Measurements from ENCODE around the gene CMTM4. TPM values are rescaled to one million over a fixed set of nuclear protein-coding genes. Genes with fewer than 3 reads are reported as not detected.

The CMTM4 gene
- total and polyA plus RNA-seq, 2 experiments from 2014 or later = 14.1 to 77.0 TPM

DNA sequence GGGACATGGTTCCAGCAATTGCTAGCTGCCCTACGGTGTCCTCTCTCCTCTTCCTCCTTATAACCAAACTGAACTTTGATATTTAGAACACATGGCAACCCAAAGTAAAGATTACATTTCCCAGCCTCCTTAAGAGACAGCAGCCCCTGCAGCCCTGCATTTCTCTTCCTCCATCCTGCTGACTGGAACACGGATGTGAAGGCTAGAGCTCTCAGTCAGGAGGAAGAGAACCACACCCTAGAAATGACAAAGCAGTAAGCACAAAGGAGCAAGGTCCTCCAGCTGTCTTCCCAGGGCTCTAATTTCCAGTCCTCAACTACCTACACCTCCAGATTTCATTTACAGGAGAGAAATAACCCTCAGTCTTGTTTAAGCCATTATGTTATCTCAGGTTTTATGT, 44.0 kb upstream of the CMTM4 start (continued):
- TF ChIP-seq, protein P1, sequence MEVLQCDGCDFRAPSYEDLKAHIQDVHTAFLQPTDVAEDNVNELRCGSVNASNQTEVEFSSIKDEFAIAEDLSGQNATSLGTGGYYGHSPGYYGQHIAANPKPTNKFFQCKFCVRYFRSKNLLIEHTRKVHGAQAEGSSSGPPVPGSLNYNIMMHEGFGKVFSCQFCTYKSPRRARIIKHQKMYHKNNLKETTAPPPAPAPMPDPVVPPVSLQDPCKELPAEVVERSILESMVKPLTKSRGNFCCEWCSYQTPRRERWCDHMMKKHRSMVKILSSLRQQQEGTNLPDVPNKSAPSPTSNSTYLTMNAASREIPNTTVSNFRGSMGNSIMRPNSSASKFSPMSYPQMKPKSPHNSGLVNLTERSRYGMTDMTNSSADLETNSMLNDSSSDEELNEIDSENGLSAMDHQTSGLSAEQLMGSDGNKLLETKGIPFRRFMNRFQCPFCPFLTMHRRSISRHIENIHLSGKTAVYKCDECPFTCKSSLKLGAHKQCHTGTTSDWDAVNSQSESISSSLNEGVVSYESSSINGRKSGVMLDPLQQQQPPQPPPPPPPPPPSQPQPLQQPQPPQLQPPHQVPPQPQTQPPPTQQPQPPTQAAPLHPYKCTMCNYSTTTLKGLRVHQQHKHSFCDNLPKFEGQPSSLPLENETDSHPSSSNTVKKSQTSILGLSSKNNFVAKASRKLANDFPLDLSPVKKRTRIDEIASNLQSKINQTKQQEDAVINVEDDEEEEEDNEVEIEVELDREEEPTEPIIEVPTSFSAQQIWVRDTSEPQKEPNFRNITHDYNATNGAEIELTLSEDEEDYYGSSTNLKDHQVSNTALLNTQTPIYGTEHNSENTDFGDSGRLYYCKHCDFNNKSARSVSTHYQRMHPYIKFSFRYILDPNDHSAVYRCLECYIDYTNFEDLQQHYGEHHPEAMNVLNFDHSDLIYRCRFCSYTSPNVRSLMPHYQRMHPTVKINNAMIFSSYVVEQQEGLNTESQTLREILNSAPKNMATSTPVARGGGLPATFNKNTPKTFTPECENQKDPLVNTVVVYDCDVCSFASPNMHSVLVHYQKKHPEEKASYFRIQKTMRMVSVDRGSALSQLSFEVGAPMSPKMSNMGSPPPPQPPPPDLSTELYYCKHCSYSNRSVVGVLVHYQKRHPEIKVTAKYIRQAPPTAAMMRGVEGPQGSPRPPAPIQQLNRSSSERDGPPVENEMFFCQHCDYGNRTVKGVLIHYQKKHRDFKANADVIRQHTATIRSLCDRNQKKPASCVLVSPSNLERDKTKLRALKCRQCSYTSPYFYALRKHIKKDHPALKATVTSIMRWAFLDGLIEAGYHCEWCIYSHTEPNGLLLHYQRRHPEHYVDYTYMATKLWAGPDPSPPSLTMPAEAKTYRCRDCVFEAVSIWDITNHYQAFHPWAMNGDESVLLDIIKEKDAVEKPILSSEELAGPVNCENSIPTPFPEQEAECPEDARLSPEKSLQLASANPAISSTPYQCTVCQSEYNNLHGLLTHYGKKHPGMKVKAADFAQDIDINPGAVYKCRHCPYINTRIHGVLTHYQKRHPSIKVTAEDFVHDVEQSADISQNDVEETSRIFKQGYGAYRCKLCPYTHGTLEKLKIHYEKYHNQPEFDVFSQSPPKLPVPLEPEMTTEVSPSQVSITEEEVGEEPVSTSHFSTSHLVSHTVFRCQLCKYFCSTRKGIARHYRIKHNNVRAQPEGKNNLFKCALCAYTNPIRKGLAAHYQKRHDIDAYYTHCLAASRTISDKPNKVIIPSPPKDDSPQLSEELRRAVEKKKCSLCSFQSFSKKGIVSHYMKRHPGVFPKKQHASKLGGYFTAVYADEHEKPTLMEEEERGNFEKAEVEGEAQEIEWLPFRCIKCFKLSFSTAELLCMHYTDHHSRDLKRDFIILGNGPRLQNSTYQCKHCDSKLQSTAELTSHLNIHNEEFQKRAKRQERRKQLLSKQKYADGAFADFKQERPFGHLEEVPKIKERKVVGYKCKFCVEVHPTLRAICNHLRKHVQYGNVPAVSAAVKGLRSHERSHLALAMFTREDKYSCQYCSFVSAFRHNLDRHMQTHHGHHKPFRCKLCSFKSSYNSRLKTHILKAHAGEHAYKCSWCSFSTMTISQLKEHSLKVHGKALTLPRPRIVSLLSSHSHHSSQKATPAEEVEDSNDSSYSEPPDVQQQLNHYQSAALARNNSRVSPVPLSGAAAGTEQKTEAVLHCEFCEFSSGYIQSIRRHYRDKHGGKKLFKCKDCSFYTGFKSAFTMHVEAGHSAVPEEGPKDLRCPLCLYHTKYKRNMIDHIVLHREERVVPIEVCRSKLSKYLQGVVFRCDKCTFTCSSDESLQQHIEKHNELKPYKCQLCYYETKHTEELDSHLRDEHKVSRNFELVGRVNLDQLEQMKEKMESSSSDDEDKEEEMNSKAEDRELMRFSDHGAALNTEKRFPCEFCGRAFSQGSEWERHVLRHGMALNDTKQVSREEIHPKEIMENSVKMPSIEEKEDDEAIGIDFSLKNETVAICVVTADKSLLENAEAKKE (CRISPR knock-in tag; IDR thresholded peaks at IDR 0.05) = no peak
- TF ChIP-seq EZH2 (IDR thresholded peaks at IDR 0.05; ENCODE audit: low read depth, unreplicated experiment) = no peak
- TF ChIP-seq JUNB (IDR thresholded peaks at IDR 0.05; ENCODE audit: unreplicated experiment) = no peak

DNA sequence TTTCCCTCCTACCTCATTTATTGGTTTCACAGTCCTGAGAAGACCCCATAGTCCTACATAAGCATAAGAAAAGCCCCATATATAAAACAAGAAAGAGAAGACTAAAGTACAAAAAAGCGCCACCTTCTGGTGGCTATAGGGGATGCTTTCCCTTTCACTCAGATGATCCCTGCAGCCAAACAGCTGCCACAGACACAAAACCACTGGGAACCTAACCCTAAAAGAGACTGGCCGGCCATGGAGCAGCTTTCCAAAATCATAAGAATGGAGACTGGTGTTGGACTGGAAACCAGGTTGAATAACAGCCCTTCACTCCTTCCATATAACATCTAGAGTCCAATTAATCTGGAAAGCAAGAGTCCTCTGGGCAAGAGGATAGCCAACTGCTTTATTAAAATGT, 43.5 kb upstream of the CMTM4 start:
- Histone ChIP-seq H3K79me2 (replicated peaks; ENCODE audit: insufficient read depth) (peaks cover 80% of the 10 kb centered on the region), H3K36me3 (ENCODE audit: insufficient read depth) (peaks cover 57% of the 10 kb centered on the region), H3K27me3 (ENCODE audit: insufficient read depth) (no peaks in the 10 kb centered on the region), H3K9me2 (ENCODE audit: insufficient read depth) (no peaks in the 10 kb centered on the region), H3K27ac (ENCODE audit: low read depth) (peak overlapping the region; percentile 46; the same call in 1 of the 2 replicates), H3K4me2 (no peak overlapping the region), H3F3A (replicated peaks; ENCODE audit: low read depth) (peaks cover 14% of the 10 kb centered on the region; the same call in 1 of the 2 replicates), H3K4me1 (ENCODE audit: insufficient read depth) (peaks cover 13% of the 10 kb centered on the region), H4K20me1 (replicated peaks; ENCODE audit: insufficient read depth) (peaks cover 56% of the 10 kb centered on the region), H2AFZ (no peak overlapping the region), H3K4me3 (no peak overlapping the region)
- H3K27me3 Mint-ChIP-seq (ENCODE audit: insufficient read depth, low read depth, poor library complexity) = peaks cover 2% of the 10 kb centered on the region
- no peaks in the 10 kb centered on the region for H3K9me3 Mint-ChIP-seq
- H3K27ac Mint-ChIP-seq = peak overlapping the region; percentile 89
- ATAC-seq (peak; percentile 89), DNase-seq (ENCODE audit: low spot score) (peak; percentile 75)
- H3K36me3 Mint-ChIP-seq (ENCODE audit: low read depth) = peaks cover 78% of the 10 kb centered on the region
- H3K4me1 Mint-ChIP-seq = peaks cover 21% of the 10 kb centered on the region
- no peak overlapping the region; the same call in 2 of the 3 replicates for H3K4me3 Mint-ChIP-seq
- TF ChIP-seq, protein P2, sequence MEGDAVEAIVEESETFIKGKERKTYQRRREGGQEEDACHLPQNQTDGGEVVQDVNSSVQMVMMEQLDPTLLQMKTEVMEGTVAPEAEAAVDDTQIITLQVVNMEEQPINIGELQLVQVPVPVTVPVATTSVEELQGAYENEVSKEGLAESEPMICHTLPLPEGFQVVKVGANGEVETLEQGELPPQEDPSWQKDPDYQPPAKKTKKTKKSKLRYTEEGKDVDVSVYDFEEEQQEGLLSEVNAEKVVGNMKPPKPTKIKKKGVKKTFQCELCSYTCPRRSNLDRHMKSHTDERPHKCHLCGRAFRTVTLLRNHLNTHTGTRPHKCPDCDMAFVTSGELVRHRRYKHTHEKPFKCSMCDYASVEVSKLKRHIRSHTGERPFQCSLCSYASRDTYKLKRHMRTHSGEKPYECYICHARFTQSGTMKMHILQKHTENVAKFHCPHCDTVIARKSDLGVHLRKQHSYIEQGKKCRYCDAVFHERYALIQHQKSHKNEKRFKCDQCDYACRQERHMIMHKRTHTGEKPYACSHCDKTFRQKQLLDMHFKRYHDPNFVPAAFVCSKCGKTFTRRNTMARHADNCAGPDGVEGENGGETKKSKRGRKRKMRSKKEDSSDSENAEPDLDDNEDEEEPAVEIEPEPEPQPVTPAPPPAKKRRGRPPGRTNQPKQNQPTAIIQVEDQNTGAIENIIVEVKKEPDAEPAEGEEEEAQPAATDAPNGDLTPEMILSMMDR (conservative IDR thresholded peaks at IDR 0.05; ENCODE audit: low read depth in 2 of 2) = peak; percentile 61 to 90
- TF ChIP-seq JUNB (IDR thresholded peaks at IDR 0.05; ENCODE audit: unreplicated experiment) = no peak
- TF ChIP-seq, protein P1 (CRISPR knock-in tag; IDR thresholded peaks at IDR 0.05) = no peak
- TF ChIP-seq CREB1 (CRISPR knock-in tag; IDR thresholded peaks at IDR 0.05; ENCODE audit: low read depth) = no peak

Data from GM23338 (cell line).